ENCODE measurements around the gene ISG15. TPM values are rescaled to one million over a fixed set of nuclear protein-coding genes. Genes with fewer than 3 reads are reported as not detected.

ISG15 gene
- total and polyA plus RNA-seq, 2 of the 13 experiments (the other 11 are each of a cell fraction or from before 2014, with no cell fraction given), result 42.1 to 54.9 TPM

GRCh38 chr1:1013922-1014648, 788 bp downstream of the ISG15 start (continued):
- TF ChIP-seq NFATC3 (CRISPR knock-in tag; IDR thresholded peaks at IDR 0.05) (no peak), SUZ12 (IDR thresholded peaks at IDR 0.05; ENCODE audit: low read depth, low read length) (no peak), ZFP1 (CRISPR knock-in tag; IDR thresholded peaks at IDR 0.05) (no peak), ZNF263 (CRISPR knock-in tag; IDR thresholded peaks at IDR 0.05) (peak; percentile 45), FOXM1 (CRISPR knock-in tag; IDR thresholded peaks at IDR 0.05) (no peak), PHB2 (IDR thresholded peaks at IDR 0.05; ENCODE audit: partially characterized antibody) (no peak), KDM6A (CRISPR knock-in tag; IDR thresholded peaks at IDR 0.05; ENCODE audit: low read depth) (no peak), HOXA3 (CRISPR knock-in tag; IDR thresholded peaks at IDR 0.05) (peak; percentile 34; the same call in 1 of the 2 replicates), ZBTB38 (CRISPR knock-in tag; IDR thresholded peaks at IDR 0.05) (peak; percentile 63; the same call in 1 of the 2 replicates), ZBTB44 (CRISPR knock-in tag; IDR thresholded peaks at IDR 0.05) (no peak), ZMAT3 (CRISPR knock-in tag; conservative IDR thresholded peaks at IDR 0.05) (0 out of 2 replicates have a peak, but pooled peaks have one; percentile 9), SP4 (CRISPR knock-in tag; IDR thresholded peaks at IDR 0.05) (no peak)

Measured in HepG2 (cell line).